Nucleus accumbens (tissue), 56 donors: ENCODE data around the gene SMOC2.
A peak's percentile ranks its signal among the peaks of the same experiment; 100 is the strongest.
"Not testable (repeated sequence)": the region's sequence is repeated elsewhere in the genome, so short reads cannot be mapped to it uniquely, and the experiment has no call there.

Source experiments
- DNase-seq, 56 donors: peaks; one replicate each; lab custom pipeline; 2025; lab: John Stamatoyannopoulos, UW

SMOC2 gene

DNA sequence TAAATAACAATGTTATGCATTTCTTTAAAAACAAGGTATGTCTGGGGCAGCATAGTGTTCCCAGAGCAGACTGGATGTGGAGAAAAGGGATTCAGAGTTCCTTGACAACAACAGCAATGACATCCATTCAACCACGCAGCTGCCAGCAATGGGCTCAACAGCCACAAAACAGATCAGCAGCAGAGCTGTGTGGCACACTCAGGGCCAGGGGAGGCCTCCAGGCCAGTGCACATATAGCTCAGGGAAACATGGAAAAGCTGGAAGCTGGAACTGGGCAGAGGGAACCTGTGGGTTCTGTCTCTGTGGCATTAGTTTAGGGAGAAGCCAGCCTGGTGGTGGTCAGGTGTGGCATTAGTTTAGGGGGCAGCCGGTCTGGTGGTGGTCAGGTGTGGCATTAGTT is 148.3 kb downstream of the SMOC2 start:
- no peak for DNase-seq

DNA sequence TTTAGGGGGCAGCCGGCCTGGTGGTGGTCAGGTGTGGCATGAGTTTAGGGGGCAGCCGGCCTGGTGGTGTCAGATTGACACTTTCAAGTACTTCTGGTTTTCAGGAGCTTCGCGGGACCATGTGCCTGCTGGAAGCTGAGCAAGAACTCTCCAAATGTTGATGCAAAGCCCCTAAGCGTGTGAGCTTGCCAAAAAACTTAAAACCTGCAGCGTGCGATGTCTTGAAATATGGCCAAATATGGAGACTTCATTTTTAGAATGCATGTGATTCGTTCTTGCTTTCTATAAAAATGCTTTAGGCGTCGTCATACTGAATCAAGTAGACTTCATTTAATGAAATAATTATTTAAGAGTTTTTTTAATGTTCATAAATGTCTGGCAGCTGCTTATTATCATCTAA is 149.4 kb downstream of the SMOC2 start:
- DNase-seq, result no peak

DNA sequence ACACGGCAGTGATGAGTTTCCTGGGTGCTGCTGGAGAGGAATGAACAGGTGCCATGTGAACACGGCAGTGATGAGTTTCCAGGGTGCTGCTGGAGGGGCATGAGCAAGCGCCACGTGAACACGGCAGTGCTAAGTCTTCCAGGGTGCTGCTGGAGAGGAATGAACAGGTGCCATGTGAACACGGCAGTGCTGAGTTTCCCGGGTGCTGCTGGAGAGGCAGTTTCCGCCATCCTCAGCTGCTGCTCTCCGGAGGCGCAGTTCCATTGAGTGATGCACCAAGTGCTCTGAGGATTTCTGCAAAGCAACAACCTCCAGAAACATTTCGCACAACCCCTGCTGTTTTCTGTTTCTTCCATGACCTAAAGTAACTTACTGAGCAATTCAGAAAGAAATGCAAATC is 155.4 kb downstream of the SMOC2 start:
- DNase-seq, result peak in 18 of 56 donors; percentile 17 to 75 (median 42)

DNA sequence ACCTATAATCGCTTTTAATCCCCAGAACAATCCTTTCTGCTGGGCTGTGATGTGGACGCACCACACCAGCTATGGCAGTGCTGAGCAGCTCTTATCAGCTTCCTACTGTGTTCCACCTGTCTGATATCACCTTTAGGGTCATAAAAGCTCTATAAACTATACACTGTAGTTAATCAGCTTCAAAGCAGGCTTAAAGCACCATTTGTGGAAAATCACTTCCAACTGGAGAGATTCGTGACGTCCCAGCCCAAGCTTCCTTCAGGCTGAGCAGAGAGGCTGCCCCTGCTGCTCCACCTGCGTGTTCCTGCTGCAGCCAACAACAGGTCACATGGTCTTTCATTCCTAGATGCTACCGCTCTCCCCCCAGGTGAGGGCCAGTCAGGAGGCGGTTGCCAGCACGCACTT is 156.5 kb downstream of the SMOC2 start:
- no peak for DNase-seq

DNA sequence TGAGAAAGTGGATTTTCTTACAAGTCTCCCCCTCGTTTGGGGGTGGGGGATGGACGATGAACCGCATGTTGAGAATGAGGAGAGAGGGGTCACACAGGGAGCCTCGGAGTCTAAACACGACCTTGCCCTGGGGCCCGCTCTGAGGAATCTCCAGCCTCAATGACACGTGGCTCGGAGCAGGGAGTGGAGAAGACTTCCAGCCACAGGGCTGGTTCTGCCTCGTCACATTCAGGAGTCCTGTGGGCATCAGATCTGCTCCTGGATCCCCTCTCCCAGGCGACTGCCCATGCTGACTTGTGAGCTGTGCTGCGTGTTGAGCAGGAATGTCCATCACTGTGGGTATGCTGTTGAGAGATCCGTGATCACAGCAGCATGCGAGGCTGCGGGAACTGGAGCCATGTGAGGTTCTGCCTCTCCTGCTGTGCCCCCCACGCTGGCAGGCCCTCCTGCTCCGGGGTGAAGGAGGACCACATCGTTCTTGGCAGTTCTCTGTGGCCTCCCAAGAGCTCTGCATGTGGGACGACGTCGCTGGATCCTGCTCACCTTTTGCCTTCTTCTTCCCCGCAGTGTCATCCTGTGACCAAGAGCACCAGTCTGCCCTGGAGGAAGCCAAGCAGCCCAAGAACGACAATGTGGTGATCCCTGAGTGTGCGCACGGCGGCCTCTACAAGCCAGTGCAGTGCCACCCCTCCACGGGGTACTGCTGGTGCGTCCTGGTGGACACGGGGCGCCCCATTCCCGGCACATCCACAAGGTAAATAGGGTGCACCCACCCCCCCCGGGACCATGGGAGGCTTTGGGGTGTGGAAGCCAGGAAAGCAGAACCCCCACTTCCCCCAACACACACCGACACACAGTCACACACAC is 157.5 kb downstream of the SMOC2 start:
- no peak for DNase-seq

DNA sequence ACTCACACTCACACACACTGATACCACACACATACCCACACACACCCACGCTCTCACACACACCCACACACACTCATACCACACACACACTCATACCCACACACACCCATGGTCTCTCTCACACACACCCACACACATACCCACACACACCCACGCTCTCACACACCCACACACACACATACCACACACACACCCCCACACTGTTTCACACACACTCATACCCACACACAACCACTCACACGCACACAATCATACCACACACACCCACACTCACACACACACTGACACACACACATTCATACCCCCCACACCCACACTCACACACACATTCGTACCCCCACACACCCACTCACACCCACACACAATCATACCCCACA is 158.1 kb downstream of the SMOC2 start:
- no peak for DNase-seq

DNA sequence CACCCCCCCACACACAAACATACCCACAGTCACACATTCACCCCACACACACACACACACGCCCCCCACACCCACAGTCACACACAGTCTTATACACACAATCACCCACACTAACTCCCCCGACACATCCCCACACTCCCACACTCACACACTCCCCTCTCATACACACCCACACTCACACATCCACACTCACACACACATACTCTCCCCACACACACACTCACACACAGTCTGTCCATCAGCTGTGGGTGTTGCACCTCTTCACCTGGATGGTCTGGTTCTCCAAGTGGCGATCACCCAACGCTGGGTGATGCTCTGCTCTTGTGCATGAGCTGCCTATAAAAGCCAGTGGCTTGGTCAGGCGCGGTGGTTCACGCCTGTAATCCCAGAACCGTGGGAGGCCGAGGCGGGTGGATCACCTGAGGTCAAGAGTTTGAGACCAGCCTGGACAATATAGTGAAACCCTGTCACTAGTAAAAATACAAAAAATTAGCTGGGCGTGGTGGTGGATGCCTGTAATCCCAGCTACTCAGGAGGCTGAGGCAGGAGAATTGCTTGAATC is 158.9 kb downstream of the SMOC2 start:
- no peak for DNase-seq

DNA sequence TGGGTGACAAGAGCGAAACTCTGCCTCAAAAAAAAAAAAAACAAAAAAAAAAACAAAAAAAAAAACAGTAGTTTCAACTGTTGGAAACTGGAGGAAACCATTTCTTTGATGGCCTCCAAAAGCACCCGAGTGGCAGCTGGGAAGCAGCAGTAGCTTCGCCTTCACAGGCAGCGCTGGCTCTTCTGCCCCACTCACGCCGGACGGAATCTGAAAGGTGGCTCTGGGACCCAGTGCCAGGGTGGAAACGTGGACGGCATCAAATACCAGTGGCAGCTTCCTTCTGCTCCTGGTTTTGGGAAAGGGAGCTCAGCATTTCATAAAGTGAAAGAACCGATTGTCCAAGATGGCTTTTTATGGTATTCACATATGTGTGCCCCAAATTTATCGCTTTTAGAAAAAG is 159.4 kb downstream of the SMOC2 start:
- DNase-seq, result no peak

DNA sequence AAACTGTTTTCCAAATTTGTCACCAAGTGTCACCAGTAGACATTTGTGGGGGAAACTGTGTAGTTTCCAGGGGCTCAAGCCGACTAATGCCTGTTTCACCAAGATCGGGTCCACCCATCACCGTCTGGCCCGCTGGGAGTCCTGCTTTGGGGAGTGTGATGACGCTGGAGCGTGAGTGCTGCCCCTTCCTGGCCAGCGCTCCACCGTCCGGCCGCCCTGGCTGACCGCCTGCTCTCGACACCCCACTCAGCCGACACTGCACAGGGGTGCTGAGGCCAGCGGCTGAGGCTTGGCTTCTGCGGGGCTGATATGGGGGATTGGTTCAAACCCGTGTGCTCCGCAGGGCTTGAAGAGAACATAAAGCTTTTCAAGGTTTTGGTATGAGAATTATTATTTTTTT is 160.1 kb downstream of the SMOC2 start:
- DNase-seq, result no peak

DNA sequence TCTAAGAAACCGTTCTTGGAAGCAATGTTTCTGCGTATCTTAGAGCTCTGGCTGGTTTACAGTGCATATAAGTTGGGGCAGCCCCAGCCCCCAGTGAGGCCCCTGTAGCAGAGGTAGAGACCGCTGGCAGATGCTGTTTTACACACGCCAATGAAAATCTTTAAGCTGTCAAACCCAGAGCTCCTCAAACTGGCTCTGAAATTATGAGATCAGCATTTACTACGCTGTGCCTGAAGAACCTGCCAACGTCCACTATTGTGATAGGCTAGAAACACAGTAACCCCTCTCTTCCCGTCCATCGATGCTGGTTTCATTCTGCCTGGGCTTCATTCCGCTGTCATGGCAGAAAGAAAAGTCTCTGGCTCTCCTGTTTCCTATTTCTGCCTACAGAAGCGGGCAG is 160.6 kb downstream of the SMOC2 start:
- DNase-seq, result no peak

DNA sequence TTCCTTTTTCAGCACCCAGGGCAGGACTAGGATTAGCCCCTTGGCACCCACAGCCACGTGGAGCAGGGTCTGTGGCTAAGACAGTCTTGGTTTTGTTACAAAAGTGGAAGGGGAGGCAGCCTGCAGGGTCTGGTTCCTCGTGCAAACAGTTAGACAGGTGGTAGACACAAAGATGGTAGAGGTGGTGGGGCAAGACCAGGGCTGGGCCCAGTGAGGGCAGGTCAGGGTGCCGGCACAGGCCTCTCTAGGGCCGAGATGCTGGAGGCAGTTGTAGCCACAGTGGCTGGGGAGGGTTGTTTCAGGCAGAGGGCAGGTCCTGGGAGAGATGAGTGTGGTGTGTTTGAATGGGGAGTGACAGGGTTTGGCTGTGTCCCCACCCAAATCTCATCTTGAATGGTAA is 161.6 kb downstream of the SMOC2 start:
- DNase-seq, result no peak

DNA sequence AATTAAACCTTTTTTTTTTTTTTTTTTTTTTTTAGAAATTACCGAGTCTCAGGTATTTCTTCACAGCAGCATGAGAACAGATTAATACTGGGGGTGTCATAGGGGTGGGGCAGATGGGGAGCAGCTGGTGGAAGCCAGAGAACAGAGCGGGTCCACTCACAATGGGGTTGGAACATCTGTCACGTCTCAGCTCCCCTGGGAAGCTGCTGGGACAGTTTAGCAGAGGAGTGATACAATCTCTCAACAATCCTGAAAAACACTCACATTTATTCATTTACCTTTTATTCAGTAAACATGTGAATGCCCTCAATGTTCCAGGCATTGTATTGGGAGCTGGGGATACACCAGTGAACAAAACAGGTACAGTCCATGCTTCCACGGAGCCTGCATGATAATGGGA is 162.2 kb downstream of the SMOC2 start:
- no peak for DNase-seq

DNA sequence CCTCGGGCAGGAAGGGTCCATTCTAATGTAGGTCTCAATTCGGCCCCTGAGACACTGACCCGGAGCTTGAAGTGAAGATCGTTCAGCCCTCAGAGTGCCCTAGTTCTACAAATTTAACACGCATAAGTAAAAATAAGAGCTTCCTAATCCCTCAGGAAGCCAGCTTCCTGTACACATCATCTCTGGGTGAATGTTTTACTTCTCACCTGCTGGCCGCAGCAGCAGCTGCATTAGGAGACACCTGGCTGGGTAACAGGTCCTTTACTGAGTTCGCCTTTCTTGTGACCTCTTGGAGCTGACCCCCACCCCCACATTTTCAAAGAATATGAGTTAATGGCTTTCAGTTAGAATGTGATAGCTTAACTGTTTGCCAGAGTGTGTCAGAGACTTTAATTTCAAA is 165.0 kb downstream of the SMOC2 start:
- DNase-seq, result no peak

DNA sequence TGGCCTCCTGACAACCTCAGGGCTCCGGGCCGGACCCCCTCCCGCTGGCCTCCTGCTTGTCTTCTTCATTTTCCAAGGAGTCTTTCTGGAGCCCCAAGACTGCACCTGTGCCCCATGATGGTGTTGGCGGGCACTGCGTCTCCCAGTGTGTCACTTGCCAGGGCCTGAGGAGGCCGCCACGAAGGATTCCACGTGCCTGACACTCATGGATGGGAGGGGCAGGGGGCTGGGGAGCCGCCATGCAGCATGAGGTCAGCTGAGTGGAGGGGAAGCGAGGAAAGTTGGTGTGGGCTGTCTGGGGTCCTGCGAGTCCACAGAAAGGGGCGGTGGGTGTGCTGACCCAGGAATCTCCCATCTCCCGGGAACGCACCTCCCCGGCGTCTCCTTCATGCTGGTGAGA is 165.7 kb downstream of the SMOC2 start:
- no peak for DNase-seq

DNA sequence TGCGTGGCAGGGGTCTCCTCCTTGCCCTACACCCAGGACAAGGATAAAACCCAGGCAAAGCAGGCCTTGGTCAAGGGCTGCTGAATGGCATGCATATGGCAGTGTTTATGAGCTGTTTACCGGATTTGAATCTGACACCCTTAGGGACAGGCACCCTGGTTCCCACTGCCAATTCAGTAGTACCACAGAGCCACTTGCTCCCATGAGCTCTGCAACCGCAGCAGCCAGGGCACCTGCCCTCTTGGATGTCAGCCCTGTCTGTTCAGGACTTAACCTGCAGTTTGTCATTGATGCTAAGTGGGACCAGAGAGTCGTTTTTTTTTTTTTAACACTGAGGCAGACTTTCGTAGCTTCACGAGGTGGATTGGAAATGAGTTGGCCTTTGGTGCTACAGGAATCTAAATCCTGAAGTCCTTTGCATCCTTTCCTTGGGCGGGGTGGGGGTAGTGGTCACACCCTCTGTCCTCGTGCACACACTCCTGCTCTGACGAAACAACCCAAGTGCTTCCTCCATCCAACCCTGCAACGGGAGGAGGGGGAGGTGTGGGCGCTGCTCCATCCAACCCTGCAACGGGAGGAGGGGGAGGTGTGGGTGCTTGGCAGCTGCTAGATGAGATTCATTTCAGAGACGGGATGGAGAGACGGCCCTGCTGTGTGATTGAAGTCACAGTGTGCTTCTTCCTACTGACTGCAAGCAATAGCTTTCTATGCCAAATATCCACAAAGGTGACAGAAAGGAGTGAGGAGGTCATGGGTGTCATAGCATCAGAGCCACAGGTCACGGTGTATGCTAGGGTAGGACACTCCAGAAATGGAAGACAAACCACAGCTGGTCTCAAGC is 166.5 kb downstream of the SMOC2 start:
- DNase-seq, result peak in 11 of 56 donors; percentile 7 to 44 (median 22)

DNA sequence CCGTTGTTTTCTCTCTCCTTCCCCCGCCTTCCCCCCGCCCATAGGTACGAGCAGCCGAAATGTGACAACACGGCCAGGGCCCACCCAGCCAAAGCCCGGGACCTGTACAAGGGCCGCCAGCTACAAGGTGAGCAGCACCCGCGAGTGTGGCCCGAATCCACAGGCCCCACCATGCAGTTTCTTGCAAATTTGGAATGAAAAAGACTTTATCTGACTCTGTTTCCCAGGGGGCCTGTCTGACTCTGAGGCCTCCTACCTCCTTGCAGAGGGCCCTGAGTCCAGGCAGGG is 167.1 kb downstream of the SMOC2 start:
- no peak for DNase-seq

DNA sequence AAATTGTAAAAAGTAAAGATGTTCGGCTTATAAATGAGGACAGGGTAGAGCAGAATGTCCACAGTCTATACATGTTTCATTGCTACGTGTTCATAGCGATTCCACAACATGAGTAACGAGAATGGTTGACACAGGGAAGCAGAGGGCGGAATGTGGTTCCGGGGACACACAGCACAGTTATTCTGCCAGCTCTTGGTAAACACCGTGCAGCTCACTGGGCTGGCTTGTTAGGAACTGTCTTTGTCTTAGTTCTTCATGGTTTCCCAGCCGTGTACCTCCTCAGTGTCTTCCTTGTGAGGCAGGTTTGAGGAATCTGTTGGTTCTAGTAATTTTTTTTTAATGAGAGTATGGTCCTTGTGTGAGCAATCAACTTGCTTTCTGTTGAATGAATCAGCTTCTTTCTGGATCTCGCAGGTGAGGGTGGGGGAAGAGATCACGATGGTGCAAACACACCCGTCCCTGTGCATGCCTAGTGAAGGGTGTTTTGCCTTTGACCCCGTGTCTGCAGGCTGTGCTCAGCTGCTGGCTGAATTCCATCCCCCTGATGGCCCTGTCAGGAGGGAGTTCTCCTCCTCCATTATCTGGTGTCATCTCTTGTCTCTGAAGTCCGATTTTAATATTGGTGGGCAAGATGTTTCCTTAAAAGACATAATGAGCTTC is 168.2 kb downstream of the SMOC2 start:
- no peak for DNase-seq

DNA sequence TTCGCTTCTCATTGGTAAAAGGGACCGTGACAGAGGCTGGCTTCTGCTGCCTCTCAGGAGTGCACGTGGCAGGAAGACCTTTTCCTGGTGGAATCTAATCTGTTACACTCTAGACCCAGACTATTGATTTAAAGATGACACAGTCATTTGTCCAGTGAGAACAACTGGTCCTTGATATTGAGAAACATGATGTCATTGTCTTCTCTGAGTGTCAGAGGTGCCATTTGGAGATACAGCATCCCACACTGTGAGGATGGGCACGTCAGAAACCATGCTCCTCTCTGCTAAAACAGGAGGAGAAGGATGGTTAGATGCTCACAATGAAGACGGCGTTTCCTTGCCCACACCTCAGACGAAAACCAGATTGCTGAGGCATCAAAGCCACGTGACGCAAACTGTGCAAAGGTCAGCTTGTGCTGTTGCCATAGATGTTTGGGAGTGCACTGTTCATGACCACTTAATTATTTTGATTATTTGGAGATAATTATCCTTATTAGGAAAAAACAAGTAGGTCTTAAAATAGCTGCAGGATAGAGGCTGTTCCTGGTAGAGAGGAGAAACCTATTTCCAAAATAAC is 169.0 kb downstream of the SMOC2 start:
- no peak for DNase-seq

DNA sequence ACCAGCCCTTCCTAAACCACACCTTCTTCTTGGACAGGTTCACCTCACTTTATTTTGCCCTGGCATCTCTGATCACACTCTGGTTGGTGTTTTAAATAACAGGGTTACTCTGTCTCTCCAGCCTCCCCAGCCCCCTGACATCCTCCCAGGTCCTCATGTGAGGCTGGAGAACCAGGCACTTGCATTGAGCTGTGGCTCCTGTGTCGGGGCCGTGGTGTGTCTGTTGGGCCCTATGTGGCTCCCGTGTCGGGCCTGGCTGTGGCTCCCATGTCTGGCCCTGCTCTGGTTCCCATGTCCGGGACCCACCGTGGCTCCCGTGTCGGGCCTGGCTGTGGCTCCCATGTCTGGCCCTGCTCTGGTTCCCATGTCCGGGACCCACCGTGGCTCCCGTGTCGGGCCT is 170.0 kb downstream of the SMOC2 start:
- not testable (repeated sequence) for DNase-seq

DNA sequence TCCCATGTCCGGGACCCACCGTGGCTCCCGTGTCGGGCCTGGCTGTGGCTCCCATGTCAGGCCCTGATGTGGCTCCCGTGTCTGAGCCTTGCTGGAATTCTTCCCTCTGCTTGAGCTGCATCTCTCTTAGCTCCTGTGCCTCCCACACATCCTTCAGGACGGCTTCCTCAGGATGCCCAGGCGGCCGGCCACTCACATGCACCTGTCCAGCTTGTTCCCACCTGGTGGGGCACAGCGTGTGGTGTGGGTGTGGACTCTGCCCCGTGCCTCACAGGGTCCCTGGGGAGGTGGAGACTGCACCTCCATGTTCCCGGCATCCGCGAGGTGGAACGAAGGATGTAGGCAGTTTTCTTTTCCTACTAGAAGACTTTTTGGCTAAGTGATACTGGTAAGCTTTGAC is 170.7 kb downstream of the SMOC2 start:
- DNase-seq, result no peak

DNA sequence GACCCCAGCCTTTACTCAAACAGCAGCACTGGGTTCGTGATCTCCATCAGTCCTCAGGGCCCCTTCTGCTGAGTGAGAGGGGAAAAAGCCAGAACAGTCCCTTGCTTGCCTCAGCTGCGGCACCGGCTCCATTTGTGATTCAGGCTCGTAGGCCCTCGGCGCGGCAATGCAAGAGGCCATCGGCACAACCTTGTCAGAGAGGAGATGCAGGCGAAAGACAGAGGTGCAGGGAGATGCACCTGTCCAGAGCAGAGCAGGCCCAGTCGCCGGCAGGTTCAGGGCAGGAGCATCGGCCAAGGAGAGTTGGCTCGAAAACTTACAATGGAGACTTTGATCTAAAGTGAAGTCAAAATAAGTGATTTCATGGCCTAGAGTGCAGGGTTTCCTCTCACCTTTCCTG is 171.6 kb downstream of the SMOC2 start:
- DNase-seq, result no peak
